Activated CD8-positive, alpha-beta memory T cell treated with anti-CD3 and anti-CD28 coated beads for 48 hours (primary cell): ENCODE data around the gene BBS5.
"Not testable (repeated sequence)": the region's sequence is repeated elsewhere in the genome, so short reads cannot be mapped to it uniquely, and the experiment has no call there.

Experiments used
- DNase-seq, 3 experiments: peaks; one replicate each; pipeline ENCODE4 v3.0.0-alpha.2; 2020; ENCODE audit warnings: low read depth in 2 of 3, low spot score in 2 of 3

Gene BBS5

GRCh38 chr2:169479257-169480078, at the start of gene BBS5:
Gene BBS5, plus strand, starts transcription at chr2:169479494. Its CDS starts 60 bp downstream, at chr2:169479554.
- DNase-seq = peak; percentile 43 to 55 (median 51)

- DNase-seq = not testable (repeated sequence)
These were observed 47.5 kb upstream of the BBS5 start for GRCh38 chr2:169431772-169432171.

GRCh38 chr2:169434236-169434635, 45.1 kb upstream of the BBS5 start:
- DNase-seq = not testable (repeated sequence)

DNA sequence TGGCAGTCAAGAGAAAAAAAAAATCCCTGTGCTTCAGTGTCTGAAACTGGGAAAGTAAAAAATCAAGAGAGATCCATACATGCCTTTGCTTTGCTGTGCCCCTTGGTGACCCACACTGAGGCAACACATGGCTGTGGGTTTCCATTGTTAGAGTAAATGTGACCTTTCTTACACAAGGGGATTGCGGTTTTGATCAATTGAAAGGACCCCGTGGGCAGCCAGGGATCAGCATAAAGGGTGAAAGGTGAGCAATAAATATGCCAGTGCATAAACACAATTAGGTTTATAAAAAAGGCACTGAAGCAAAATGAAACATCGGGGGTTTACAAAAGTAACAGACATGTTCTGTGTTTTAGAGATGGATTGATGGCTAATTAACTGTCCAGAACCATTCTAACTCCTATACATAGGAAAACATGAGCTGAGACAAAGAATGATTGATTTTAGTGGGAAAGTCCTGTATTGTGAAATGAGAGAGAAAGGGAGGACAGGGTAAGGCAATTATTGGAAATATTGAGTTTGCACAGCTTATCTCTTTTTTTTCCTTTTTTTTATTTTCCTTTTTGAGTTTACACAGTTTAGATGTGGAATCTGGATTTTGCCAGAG, 40.7 kb upstream of the BBS5 start:
- DNase-seq = no peak

- DNase-seq = no peak
These were observed 39.4 kb upstream of the BBS5 start for GRCh38 chr2:169439900-169440299.

GRCh38 chr2:169446452-169446851, 32.8 kb upstream of the BBS5 start:
- no peak for DNase-seq

DNA sequence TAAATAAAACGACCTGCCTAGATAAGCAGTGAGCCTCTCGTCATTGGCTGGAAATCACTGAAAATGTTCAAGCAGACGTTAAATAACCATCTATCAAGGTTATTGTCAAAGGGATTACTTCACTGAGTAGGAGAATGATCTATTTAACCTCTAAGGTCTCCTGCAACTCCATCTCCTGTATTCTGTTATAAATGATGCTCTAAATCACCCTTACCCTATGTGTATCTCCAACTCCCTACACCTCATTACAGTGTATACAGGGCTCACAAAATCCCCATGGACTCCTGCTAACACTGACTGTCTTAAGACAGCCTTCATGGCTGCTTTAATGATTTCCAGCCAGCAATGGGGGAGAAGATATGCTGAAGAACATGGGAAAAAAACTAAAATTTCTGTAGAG, 31.0 kb upstream of the BBS5 start:
- DNase-seq = no peak

GRCh38 chr2:169448865-169449264, 30.4 kb upstream of the BBS5 start:
- DNase-seq = no peak

- DNase-seq = no peak
These were observed 27.2 kb upstream of the BBS5 start for GRCh38 chr2:169452080-169452479.

- not testable (repeated sequence) for DNase-seq
These were observed 26.2 kb upstream of the BBS5 start for GRCh38 chr2:169453044-169453443.

DNA sequence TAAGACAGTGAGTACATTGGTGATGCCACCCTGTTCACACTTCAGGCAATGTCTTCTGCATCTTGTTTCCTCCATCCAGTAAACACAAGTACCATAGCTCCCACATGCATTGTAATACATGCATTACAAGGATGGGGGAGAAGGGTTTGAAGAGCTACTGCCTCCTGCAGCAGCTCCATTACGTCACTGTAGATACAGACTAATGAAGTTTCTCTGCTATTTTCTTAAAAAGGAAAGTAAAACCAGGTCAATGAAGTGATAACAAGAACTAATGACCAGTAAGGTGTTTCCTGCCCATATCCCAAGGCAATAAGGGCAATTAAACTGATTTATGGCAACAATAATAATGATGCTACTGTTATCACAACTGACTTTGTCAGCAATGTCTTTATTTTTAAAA, 18.2 kb upstream of the BBS5 start:
- DNase-seq = no peak

- no peak for DNase-seq
These were observed 16.2 kb upstream of the BBS5 start for GRCh38 chr2:169462896-169463695.

DNA sequence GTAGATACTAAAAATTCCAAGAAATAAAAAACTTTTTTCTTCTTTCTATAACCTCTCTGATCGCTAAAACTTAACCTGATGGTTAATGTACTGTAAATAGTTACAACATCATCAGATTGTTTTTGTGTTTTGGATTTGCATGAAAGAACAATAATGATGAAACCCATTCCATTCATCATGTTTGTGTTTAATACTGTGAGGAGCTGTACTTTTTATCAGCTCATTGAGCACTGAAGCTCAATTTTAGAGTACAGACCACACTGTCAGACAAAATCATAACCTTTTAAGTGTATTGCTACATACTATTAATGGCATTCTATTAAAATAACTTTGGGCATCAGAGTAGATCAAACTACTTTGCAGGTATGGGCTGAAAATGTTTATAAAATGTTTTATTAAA, 14.8 kb upstream of the BBS5 start:
- no peak for DNase-seq

GRCh38 chr2:169464882-169465281, 14.4 kb upstream of the BBS5 start:
- no peak for DNase-seq

DNA sequence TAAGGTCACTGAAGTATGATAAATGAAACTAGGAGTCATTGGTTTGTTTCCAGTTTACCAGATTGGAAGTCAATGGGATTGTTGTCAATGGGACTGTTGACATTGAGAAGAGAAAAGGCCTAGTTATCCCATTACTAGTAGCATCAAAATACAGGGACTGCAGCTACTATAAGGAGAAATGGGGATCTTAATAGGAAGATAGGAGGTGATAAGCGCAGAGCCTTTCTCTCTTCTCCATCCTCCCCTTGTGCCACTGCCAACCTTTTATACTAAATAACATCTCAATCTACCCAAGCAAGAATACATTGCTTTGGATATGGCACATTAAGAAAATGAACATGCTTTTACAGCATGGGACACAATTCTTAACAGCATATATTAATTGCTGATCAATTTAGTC, 10.5 kb upstream of the BBS5 start:
- no peak for DNase-seq

DNA sequence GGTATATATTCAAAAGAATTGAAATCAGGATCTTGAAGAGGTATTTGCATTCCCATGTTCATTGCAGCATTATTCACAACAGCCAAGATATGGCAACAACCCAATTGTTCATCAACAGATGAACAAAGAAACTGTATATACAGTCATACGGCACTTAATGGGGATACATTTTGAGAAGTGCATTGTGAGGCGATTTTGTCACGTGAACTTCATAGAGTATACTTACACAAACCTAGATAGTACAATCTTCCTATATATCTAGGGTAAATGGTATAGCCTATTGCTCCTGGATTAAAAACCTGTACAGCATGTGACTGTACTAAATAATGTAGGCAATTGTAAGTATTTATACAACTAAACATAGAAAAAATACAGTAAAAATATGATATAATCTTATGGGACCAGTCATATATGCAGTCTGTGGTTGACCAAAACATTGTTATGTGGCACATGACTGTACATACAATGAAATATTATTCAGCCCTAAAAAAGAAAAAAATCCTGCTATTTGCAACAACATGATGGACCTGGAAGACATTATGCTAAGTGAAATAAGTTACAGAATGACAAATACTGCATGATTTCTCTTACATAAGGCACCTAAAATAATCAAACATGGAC, 9.2 kb upstream of the BBS5 start:
- no peak for DNase-seq

- no peak for DNase-seq
These were observed 7.0 kb upstream of the BBS5 start for GRCh38 chr2:169472249-169472648.

DNA sequence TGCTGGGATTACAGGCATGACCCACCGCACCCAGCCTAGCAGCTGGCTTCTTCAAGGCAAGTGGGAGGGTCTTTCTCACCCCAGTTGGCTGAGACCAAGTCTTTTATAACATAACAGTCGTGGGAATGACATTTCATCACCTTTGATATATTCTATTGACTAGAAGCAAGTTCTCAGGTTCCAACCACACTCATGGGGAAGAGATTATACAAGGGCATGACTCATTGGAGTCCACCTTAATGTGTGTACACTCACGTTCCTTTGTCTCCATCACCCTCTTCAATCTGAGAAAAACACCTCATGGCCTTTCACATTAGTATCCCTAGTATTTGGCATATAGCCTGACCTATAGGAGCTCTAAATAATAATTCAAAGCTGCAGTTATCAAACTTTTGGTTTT, 2.8 kb upstream of the BBS5 start:
- DNase-seq = no peak

GRCh38 chr2:169478339-169478738, 955 bp upstream of the BBS5 start:
- DNase-seq = no peak

- no peak for DNase-seq
These were observed 493 bp upstream of the BBS5 start for GRCh38 chr2:169478745-169479256.

DNA sequence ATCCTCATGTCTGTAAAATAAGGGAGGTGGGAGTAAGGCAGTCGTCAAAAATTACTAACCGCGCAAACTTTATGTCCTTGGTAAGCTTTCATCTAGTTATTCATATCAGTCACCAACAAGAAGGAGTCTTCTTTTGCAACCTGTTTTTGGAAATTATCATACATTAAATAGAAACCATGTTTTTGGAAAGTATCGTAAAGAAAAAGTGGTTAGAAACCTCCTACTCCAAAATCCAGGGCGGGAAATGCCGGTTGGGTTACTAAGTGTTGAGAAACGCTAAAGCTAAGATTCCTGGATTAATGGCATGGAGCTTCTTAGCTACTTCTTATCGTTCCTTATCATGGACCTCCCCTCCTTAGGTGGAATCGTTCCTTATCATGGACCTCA, 778 bp downstream of the BBS5 start:
- no peak for DNase-seq
